Natural killer cell (primary cell): ENCODE data around the gene RBMXL3. TPM values are rescaled to one million over a fixed set of nuclear protein-coding genes. Genes with fewer than 3 reads are reported as not detected.

Experiments
- ATAC-seq, 3 donors: fragments of 150-1000 bp in 2 of 3; fragments of 200-7000 bp in 1 of 3; cut with Tn5 transposase; 1 replicate in 1 of 3; 2 replicates in 2 of 3; pipeline ENCODE4 v1.10.0; 2021; ENCODE audit warnings: mild to moderate bottlenecking in 2 of 3, moderate library complexity in 2 of 3
- DNase-seq, 2 donors: peaks; one replicate each; pipeline versions ENCODE4 v3.0.0 to v3.0.0-alpha.2; 2013 to 2021; ENCODE audit warnings: mixed read lengths in 1 of 2
- H3K27ac ChIP-seq: one replicate; pipeline ENCODE4 v1.5.1; 2013; ENCODE audit warnings: mild to moderate bottlenecking, low read length
- H3K27me3 ChIP-seq: one replicate; pipeline ENCODE4 v1.6.1; 2013; ENCODE audit warnings: low read length; ENCODE audit not compliant: control insufficient read depth, insufficient read depth
- H3K36me3 ChIP-seq: one replicate; pipeline ENCODE4 v1.6.1; 2013; ENCODE audit warnings: low read length; ENCODE audit not compliant: control insufficient read depth, insufficient read depth
- H3K4me1 ChIP-seq: one replicate; pipeline ENCODE4 v1.6.1; 2013; ENCODE audit warnings: low read length; ENCODE audit not compliant: control insufficient read depth, insufficient read depth
- H3K4me3 ChIP-seq: one replicate; pipeline ENCODE4 v1.5.1; 2013; ENCODE audit warnings: low read length
- H3K9me3 ChIP-seq: one replicate; pipeline ENCODE4 v1.6.1; 2013; ENCODE audit warnings: low read length; ENCODE audit not compliant: control insufficient read depth, insufficient read depth
- H3K27ac Mint-ChIP-seq, 2 donors: one replicate each; pipeline ENCODE4 v1.8.0; 2022; ENCODE audit warnings: mild to moderate bottlenecking in 2 of 2, mixed read lengths in 2 of 2, moderate library complexity in 1 of 2
- H3K27me3 Mint-ChIP-seq, 2 donors: one replicate each; pipeline ENCODE4 v1.8.0; 2022; ENCODE audit warnings: low read depth in 2 of 2, mixed read lengths in 2 of 2
- H3K36me3 Mint-ChIP-seq: one replicate; pipeline ENCODE4 v1.8.0; 2022; ENCODE audit warnings: mixed read lengths
- H3K4me1 Mint-ChIP-seq, 2 donors: one replicate each; pipeline ENCODE4 v1.8.0; 2022; ENCODE audit warnings: mixed read lengths in 2 of 2
- H3K4me3 Mint-ChIP-seq: one replicate; pipeline ENCODE4 v1.8.0; 2022; ENCODE audit warnings: mild to moderate bottlenecking, moderate library complexity, mixed read lengths
- H3K9me3 Mint-ChIP-seq, 2 donors: one replicate each; pipeline ENCODE4 v1.8.0; 2022; ENCODE audit warnings: mixed read lengths in 2 of 2
- CTCF ChIP-seq: fragments of 200-600 bp; IDR thresholded peaks from one replicate; pipeline ENCODE4 v1.8.0; 2022; ENCODE audit warnings: antibody characterized with exemption
- WGBS: methylation state at CpG from one replicate; pipeline ENCODE4 v1.1.7; 2013; ENCODE audit warnings: missing lambda C conversion rate; ENCODE audit not compliant: insufficient coverage; 5-methylcytosine and 5-hydroxymethylcytosine counted together
- intact Hi-C: fragments of 100-400 bp; cut with micrococcal nuclease; formaldehyde crosslinking; loops from one replicate; pipeline ENCODE4 v1.14.2; 2022
- total RNA-seq, 4 donors: library from RNA; stranded (reverse); fragments of 120-200 nt in 1 of 4; gene quantifications; one replicate each; pipeline versions ENCODE4 v1.2.3 to v1.2.4, GENCODE V29; 2013 to 2022

RBMXL3 gene
- total RNA-seq, 3 donors from 2014 or later (not counting 1 experiment from before 2014, with no cell fraction given) = not detected

GRCh38 chrX:115232933-115233496 is 43.8 kb downstream of the RBMXL3 start:
- H3K27me3 Mint-ChIP-seq = peaks cover 32 to 65% of the 10 kb centered on the region in 2 donors
- TF ChIP-seq CTCF = no peak
- Histone ChIP-seq H3K4me1 (peaks cover 3% of the 10 kb centered on the region), H3K4me3 (no peak overlapping the region), H3K36me3 (no peaks in the 10 kb centered on the region), H3K9me3 (no peaks in the 10 kb centered on the region), H3K27ac (no peak overlapping the region), H3K27me3 (no peaks in the 10 kb centered on the region)
- DNase-seq (no peak), ATAC-seq (no peak)
- H3K4me1 Mint-ChIP-seq = no peaks in the 10 kb centered on the region
- intact Hi-C loops = no loop called here
- H3K9me3 Mint-ChIP-seq = no peaks in the 10 kb centered on the region
- 22% methylated on average over 3 of the region's 6 CpGs for WGBS
- no peak overlapping the region for H3K27ac Mint-ChIP-seq
- peaks cover 7% of the 10 kb centered on the region for H3K36me3 Mint-ChIP-seq
- H3K4me3 Mint-ChIP-seq = no peak overlapping the region

GRCh38 chrX:115233497-115234455 is 44.6 kb downstream of the RBMXL3 start, which contains the start of gene LRCH2:
Gene LRCH2 (minus strand): TSS chrX:115234096. CDS start chrX:115234041, 55 bp downstream.
- Mint-ChIP-seq H3K36me3 (peaks cover 7% of the 10 kb centered on the region), H3K4me3 (peak within 1 kb of the TSS; percentile 17), H3K9me3 (no peaks in the 10 kb centered on the region), H3K27ac (no peak within 1 kb of the TSS), H3K4me1 (no peaks in the 10 kb centered on the region), H3K27me3 (peaks cover 32 to 65% of the 10 kb centered on the region in 2 donors)
- no peak for TF ChIP-seq CTCF
- intact Hi-C loops = no loop called here
- Histone ChIP-seq H3K27me3 (no peaks in the 10 kb centered on the region), H3K36me3 (no peaks in the 10 kb centered on the region), H3K27ac (no peak within 1 kb of the TSS), H3K9me3 (no peaks in the 10 kb centered on the region), H3K4me3 (no peak within 1 kb of the TSS), H3K4me1 (peaks cover 3% of the 10 kb centered on the region)
- 2% methylated on average over 51 of the region's 59 CpGs for WGBS
- ATAC-seq = no peak
- DNase-seq = no peak

- Histone ChIP-seq H3K9me3 (no peaks in the 10 kb centered on the region), H3K4me1 (peaks cover 3% of the 10 kb centered on the region), H3K27me3 (no peaks in the 10 kb centered on the region), H3K4me3 (no peak overlapping the region), H3K36me3 (no peaks in the 10 kb centered on the region), H3K27ac (no peak overlapping the region)
- H3K27me3 Mint-ChIP-seq = peaks cover 32 to 65% of the 10 kb centered on the region in 2 donors
- no peak overlapping the region for H3K27ac Mint-ChIP-seq
- 14% methylated on average over 2 of the region's 3 CpGs for WGBS
- intact Hi-C loops = no loop called here
- no peak for TF ChIP-seq CTCF
- ATAC-seq (no peak), DNase-seq (no peak)
- H3K36me3 Mint-ChIP-seq = peaks cover 7% of the 10 kb centered on the region
- H3K9me3 Mint-ChIP-seq = no peaks in the 10 kb centered on the region
- H3K4me3 Mint-ChIP-seq = no peak overlapping the region
- H3K4me1 Mint-ChIP-seq = no peaks in the 10 kb centered on the region
Measured at GRCh38 chrX:115234461-115234860, 45.3 kb downstream of the RBMXL3 start.
